Activated T-cell treated with anti-CD3 and anti-CD28 coated beads, Interleukin-2, amount 50 U/mL, for 24 hours (primary cell): ENCODE measurements around the gene PF4V1.

Source experiments
- DNase-seq: peaks from one replicate; pipeline ENCODE4 v3.0.0-alpha.2; 2020
- H3K27ac Mint-ChIP-seq: 2 replicates; pipeline ENCODE4 v1.8.0; 2020; ENCODE audit warnings: mild to moderate bottlenecking, mixed read lengths
- H3K27me3 Mint-ChIP-seq: 2 replicates; pipeline ENCODE4 v1.8.0; 2020; ENCODE audit warnings: mixed read lengths
- H3K36me3 Mint-ChIP-seq: 2 replicates; pipeline ENCODE4 v1.8.0; 2020; ENCODE audit warnings: low read depth, mixed read lengths
- H3K4me1 Mint-ChIP-seq: 2 replicates; pipeline ENCODE4 v1.8.0; 2020; ENCODE audit warnings: low read depth, mixed read lengths
- H3K4me3 Mint-ChIP-seq: 2 replicates; pipeline ENCODE4 v1.8.0; 2020; ENCODE audit warnings: mild to moderate bottlenecking, moderate library complexity, mixed read lengths
- H3K9me3 Mint-ChIP-seq: 2 replicates; pipeline ENCODE4 v1.8.0; 2020; ENCODE audit warnings: mixed read lengths

PF4V1 gene

GRCh38 chr4:73836373-73837279, 16.5 kb upstream of the PF4V1 start, which contains the start of gene CXCL6:
Gene CXCL6 (plus strand): TSS chr4:73836678. CDS start chr4:73836751, 73 bp downstream.
- peaks cover 18% of the 10 kb centered on the region for H3K27me3 Mint-ChIP-seq
- H3K9me3 Mint-ChIP-seq = peaks cover 2% of the 10 kb centered on the region
- no peaks in the 10 kb centered on the region for H3K36me3 Mint-ChIP-seq
- H3K4me1 Mint-ChIP-seq = no peaks in the 10 kb centered on the region
- no peak within 1 kb of the TSS for H3K27ac Mint-ChIP-seq
- no peak for DNase-seq
- no peak within 1 kb of the TSS for H3K4me3 Mint-ChIP-seq

- no peaks in the 10 kb centered on the region for H3K36me3 Mint-ChIP-seq
- no peak for DNase-seq
- no peaks in the 10 kb centered on the region for H3K4me1 Mint-ChIP-seq
- H3K4me3 Mint-ChIP-seq = no peak overlapping the region
- H3K9me3 Mint-ChIP-seq = no peaks in the 10 kb centered on the region
- peaks cover 18% of the 10 kb centered on the region for H3K27me3 Mint-ChIP-seq
- H3K27ac Mint-ChIP-seq = no peak overlapping the region
Measured at GRCh38 chr4:73839071-73839470, 14.0 kb upstream of the PF4V1 start.

GRCh38 chr4:73839715-73840114, 13.4 kb upstream of the PF4V1 start:
- Mint-ChIP-seq H3K4me1 (no peaks in the 10 kb centered on the region), H3K27me3 (peaks cover 18% of the 10 kb centered on the region), H3K27ac (no peak overlapping the region), H3K36me3 (no peaks in the 10 kb centered on the region), H3K4me3 (no peak overlapping the region), H3K9me3 (no peaks in the 10 kb centered on the region)
- DNase-seq = no peak

GRCh38 chr4:73841243-73841925, 11.7 kb upstream of the PF4V1 start:
- Mint-ChIP-seq H3K27ac (no peak overlapping the region), H3K4me1 (no peaks in the 10 kb centered on the region), H3K4me3 (no peak overlapping the region), H3K27me3 (peaks cover 15% of the 10 kb centered on the region), H3K36me3 (no peaks in the 10 kb centered on the region), H3K9me3 (no peaks in the 10 kb centered on the region)
- no peak for DNase-seq

- no peaks in the 10 kb centered on the region for H3K36me3 Mint-ChIP-seq
- no peak overlapping the region for H3K27ac Mint-ChIP-seq
- DNase-seq = no peak
- peaks cover 4% of the 10 kb centered on the region for H3K27me3 Mint-ChIP-seq
- H3K9me3 Mint-ChIP-seq = no peaks in the 10 kb centered on the region
- no peak overlapping the region for H3K4me3 Mint-ChIP-seq
- H3K4me1 Mint-ChIP-seq = no peaks in the 10 kb centered on the region
Measured at GRCh38 chr4:73842696-73843095, 10.4 kb upstream of the PF4V1 start.

- Mint-ChIP-seq H3K4me1 (no peaks in the 10 kb centered on the region), H3K36me3 (no peaks in the 10 kb centered on the region), H3K27me3 (peaks cover 4% of the 10 kb centered on the region), H3K4me3 (no peak overlapping the region), H3K9me3 (no peaks in the 10 kb centered on the region), H3K27ac (no peak overlapping the region)
- DNase-seq = no peak
Measured at GRCh38 chr4:73843369-73843768, 9.7 kb upstream of the PF4V1 start.

GRCh38 chr4:73844345-73844744, 8.8 kb upstream of the PF4V1 start:
- H3K27ac Mint-ChIP-seq = no peak overlapping the region
- DNase-seq = no peak
- H3K36me3 Mint-ChIP-seq = no peaks in the 10 kb centered on the region
- H3K4me1 Mint-ChIP-seq = no peaks in the 10 kb centered on the region
- H3K9me3 Mint-ChIP-seq = no peaks in the 10 kb centered on the region
- H3K4me3 Mint-ChIP-seq = no peak overlapping the region
- peaks cover 2% of the 10 kb centered on the region for H3K27me3 Mint-ChIP-seq

GRCh38 chr4:73844806-73845205, 8.3 kb upstream of the PF4V1 start:
- no peak for DNase-seq
- Mint-ChIP-seq H3K36me3 (no peaks in the 10 kb centered on the region), H3K9me3 (no peaks in the 10 kb centered on the region), H3K27ac (no peak overlapping the region), H3K4me3 (no peak overlapping the region), H3K4me1 (no peaks in the 10 kb centered on the region), H3K27me3 (no peaks in the 10 kb centered on the region)

GRCh38 chr4:73847526-73848182, 5.4 kb upstream of the PF4V1 start:
- Mint-ChIP-seq H3K36me3 (no peaks in the 10 kb centered on the region), H3K4me3 (no peak overlapping the region), H3K9me3 (no peaks in the 10 kb centered on the region), H3K27ac (no peak overlapping the region), H3K4me1 (no peaks in the 10 kb centered on the region), H3K27me3 (no peaks in the 10 kb centered on the region)
- DNase-seq = no peak

- Mint-ChIP-seq H3K36me3 (no peaks in the 10 kb centered on the region), H3K27me3 (no peaks in the 10 kb centered on the region), H3K9me3 (no peaks in the 10 kb centered on the region), H3K27ac (no peak overlapping the region), H3K4me3 (no peak overlapping the region), H3K4me1 (no peaks in the 10 kb centered on the region)
- no peak for DNase-seq
Measured at GRCh38 chr4:73848183-73848777, 4.8 kb upstream of the PF4V1 start.

- H3K36me3 Mint-ChIP-seq = no peaks in the 10 kb centered on the region
- H3K9me3 Mint-ChIP-seq = no peaks in the 10 kb centered on the region
- no peak overlapping the region for H3K27ac Mint-ChIP-seq
- no peaks in the 10 kb centered on the region for H3K4me1 Mint-ChIP-seq
- no peak for DNase-seq
- H3K27me3 Mint-ChIP-seq = peaks cover 2% of the 10 kb centered on the region
- H3K4me3 Mint-ChIP-seq = no peak overlapping the region
Measured at GRCh38 chr4:73850261-73850970, 2.7 kb upstream of the PF4V1 start.

- Mint-ChIP-seq H3K27ac (no peak overlapping the region), H3K4me1 (no peaks in the 10 kb centered on the region), H3K4me3 (no peak overlapping the region), H3K27me3 (peaks cover 2% of the 10 kb centered on the region), H3K9me3 (no peaks in the 10 kb centered on the region), H3K36me3 (no peaks in the 10 kb centered on the region)
- DNase-seq = no peak
Measured at GRCh38 chr4:73851293-73851692, 1.8 kb upstream of the PF4V1 start.

- H3K9me3 Mint-ChIP-seq = no peaks in the 10 kb centered on the region
- H3K36me3 Mint-ChIP-seq = no peaks in the 10 kb centered on the region
- no peaks in the 10 kb centered on the region for H3K4me1 Mint-ChIP-seq
- H3K4me3 Mint-ChIP-seq = no peak overlapping the region
- DNase-seq = no peak
- H3K27ac Mint-ChIP-seq = no peak overlapping the region
- peaks cover 2% of the 10 kb centered on the region for H3K27me3 Mint-ChIP-seq
Measured at GRCh38 chr4:73852771-73853170, 325 bp upstream of the PF4V1 start.
